ENCODE data around the gene WDR48.

Gene WDR48

GRCh38 chr3:39134305-39134704, 82.5 kb downstream of the WDR48 start:
- no peak for DNase-seq
- in situ Hi-C loops (cut with MboI; ENCODE audit: low pct_unique_long_range_greater_than_20kb, low sequenced_read_pairs) = no loop called here

- in situ Hi-C loops (cut with MboI; ENCODE audit: low pct_unique_long_range_greater_than_20kb, low sequenced_read_pairs) = no loop called here
- DNase-seq = no peak
Observed at GRCh38 chr3:39135170-39135805, 83.5 kb downstream of the WDR48 start.

GRCh38 chr3:39136533-39137434, 85.0 kb downstream of the WDR48 start:
- no peak for DNase-seq
- in situ Hi-C loops (cut with MboI; ENCODE audit: low pct_unique_long_range_greater_than_20kb, low sequenced_read_pairs) = no loop called here

GRCh38 chr3:39137435-39137936, 85.7 kb downstream of the WDR48 start:
- no peak for DNase-seq
- in situ Hi-C loops (cut with MboI; ENCODE audit: low pct_unique_long_range_greater_than_20kb, low sequenced_read_pairs) = no loop called here

GRCh38 chr3:39137991-39138803, 86.4 kb downstream of the WDR48 start:
- no peak for DNase-seq

GRCh38 chr3:39138804-39139415, 87.1 kb downstream of the WDR48 start:
- in situ Hi-C loops (cut with MboI; ENCODE audit: low pct_unique_long_range_greater_than_20kb, low sequenced_read_pairs) = no loop called here
- DNase-seq = no peak

More at GRCh38 chr3:39137991-39138803, 86.4 kb downstream of the WDR48 start:
- in situ Hi-C loops (cut with MboI; ENCODE audit: low pct_unique_long_range_greater_than_20kb, low sequenced_read_pairs) = no loop called here

GRCh38 chr3:39139442-39139841, 87.6 kb downstream of the WDR48 start:
- DNase-seq = no peak
- in situ Hi-C loops (cut with MboI; ENCODE audit: low pct_unique_long_range_greater_than_20kb, low sequenced_read_pairs) = no loop called here

GRCh38 chr3:39140341-39140971, 88.6 kb downstream of the WDR48 start:
- DNase-seq = no peak
- in situ Hi-C loops (cut with MboI; ENCODE audit: low pct_unique_long_range_greater_than_20kb, low sequenced_read_pairs) = no loop called here

- DNase-seq = no peak
- in situ Hi-C loops (cut with MboI; ENCODE audit: low pct_unique_long_range_greater_than_20kb, low sequenced_read_pairs) = no loop called here
Observed at GRCh38 chr3:39141171-39141995, 89.6 kb downstream of the WDR48 start.

- no peak for DNase-seq
- in situ Hi-C loops (cut with MboI; ENCODE audit: low pct_unique_long_range_greater_than_20kb, low sequenced_read_pairs) = no loop called here
Observed at GRCh38 chr3:39142067-39142466, 90.3 kb downstream of the WDR48 start.

- DNase-seq = no peak
- in situ Hi-C loops (cut with MboI; ENCODE audit: low pct_unique_long_range_greater_than_20kb, low sequenced_read_pairs) = no loop called here
Observed at GRCh38 chr3:39143051-39143885, 91.5 kb downstream of the WDR48 start.

- DNase-seq = no peak
- in situ Hi-C loops (cut with MboI; ENCODE audit: low pct_unique_long_range_greater_than_20kb, low sequenced_read_pairs) = no loop called here
Observed at GRCh38 chr3:39144095-39144747, 92.4 kb downstream of the WDR48 start.

- no peak for DNase-seq
- in situ Hi-C loops (cut with MboI; ENCODE audit: low pct_unique_long_range_greater_than_20kb, low sequenced_read_pairs) = no loop called here
Observed at GRCh38 chr3:39144748-39145380, 93.0 kb downstream of the WDR48 start.

GRCh38 chr3:39146083-39146501, 94.3 kb downstream of the WDR48 start:
- DNase-seq = no peak
- in situ Hi-C loops (cut with MboI; ENCODE audit: low pct_unique_long_range_greater_than_20kb, low sequenced_read_pairs) = no loop called here

Measured in KBM-7 (cell line).